Progenitor cell of endocrine pancreas (in vitro differentiated cells): ENCODE results near the gene SMURF2. TPM values are rescaled to one million over a fixed set of nuclear protein-coding genes. Genes with fewer than 3 reads are reported as not detected.

Experiments
- DNase-seq: peaks from one replicate; pipeline ENCODE4 v3.0.0; 2021; ENCODE audit warnings: low spot score; ENCODE audit not compliant: unreplicated experiment
- H3K27ac Mint-ChIP-seq: 2 replicates; pipeline ENCODE4 v1.8.0; 2021; ENCODE audit warnings: mild to moderate bottlenecking, moderate library complexity, mixed read lengths
- H3K27me3 Mint-ChIP-seq: 2 replicates; pipeline ENCODE4 v1.8.0; 2021; ENCODE audit warnings: mixed read lengths
- H3K36me3 Mint-ChIP-seq: 2 replicates; pipeline ENCODE4 v1.8.0; 2022; ENCODE audit warnings: mixed read lengths; ENCODE audit not compliant: insufficient read depth
- H3K4me1 Mint-ChIP-seq: 2 replicates; pipeline ENCODE4 v1.8.0; 2021; ENCODE audit warnings: low read depth, mixed read lengths
- H3K4me3 Mint-ChIP-seq: 2 replicates; pipeline ENCODE4 v1.8.0; 2021; ENCODE audit warnings: low read depth, mild to moderate bottlenecking, moderate library complexity, mixed read lengths
- H3K9me3 Mint-ChIP-seq: 2 replicates; pipeline ENCODE4 v1.8.0; 2021; ENCODE audit warnings: low read depth, mixed read lengths
- total RNA-seq: library from RNA; stranded (reverse); gene quantifications from 2 replicates; pipeline ENCODE4 v1.2.1, GENCODE V29; 2021
- TF ChIP-seq, protein P1 (sequence below): fragments of 200-600 bp; sonication (generic); IDR thresholded peaks from one replicate; pipeline ENCODE4 v1.5.0; 2021; ENCODE audit warnings: antibody characterized with exemption, mild to moderate bottlenecking; ENCODE audit not compliant: unreplicated experiment

Gene SMURF2
- total RNA-seq, 1 donor from 2014 or later: 43.9 TPM

DNA sequence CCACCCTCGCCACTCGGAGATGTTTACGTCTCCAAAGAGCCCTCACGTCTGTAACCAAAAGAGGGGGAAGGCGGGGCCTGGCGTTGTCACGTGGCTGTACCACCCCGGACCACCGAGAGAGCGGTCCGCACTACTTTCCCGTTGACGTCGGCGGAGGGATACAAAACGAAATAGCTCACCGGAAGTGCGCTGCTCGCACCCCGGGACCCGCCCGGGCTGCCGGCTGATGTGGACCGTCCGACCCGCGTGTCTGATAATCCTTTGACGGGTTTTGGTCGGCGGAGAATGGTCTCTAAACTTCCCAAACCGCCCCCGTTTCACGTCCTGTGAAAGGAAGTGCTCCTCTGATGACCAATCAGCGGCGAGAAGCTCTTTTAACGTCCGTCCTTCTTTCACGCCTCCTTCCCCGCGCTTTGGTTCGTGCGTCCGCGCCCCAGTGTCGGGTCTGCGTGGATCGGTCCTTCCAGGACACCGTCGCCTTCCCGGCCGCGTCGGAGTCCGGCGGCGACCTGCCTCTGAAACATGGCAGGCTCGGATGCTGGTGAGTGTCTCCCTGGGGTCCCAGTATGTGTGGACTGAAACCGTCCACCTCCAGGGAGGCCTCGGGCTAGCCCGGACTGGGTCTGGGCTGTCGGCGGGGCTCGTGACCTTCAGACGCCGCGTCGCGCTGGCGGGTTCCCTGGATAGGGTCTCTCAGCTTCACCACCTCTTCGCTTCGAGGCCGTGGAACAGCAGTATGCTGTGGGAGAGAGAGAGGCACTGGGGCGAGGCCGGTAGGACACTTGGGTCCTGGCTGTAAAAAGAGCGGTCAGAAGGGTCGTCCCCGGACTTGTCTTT, 155.3 kb downstream of the SMURF2 start, which contains the start of gene CEP95:
Gene CEP95, plus strand, starts transcription at position 402 of the 837 bp plus-strand sequence. Its CDS starts 121 bp downstream, at position 523.
- Mint-ChIP-seq H3K27me3 (no peaks in the 10 kb centered on the region), H3K4me3 (peak within 1 kb of the TSS; percentile 98), H3K27ac (peak within 1 kb of the TSS; percentile 100), H3K4me1 (peaks cover 31% of the 10 kb centered on the region), H3K36me3 (peaks cover 43% of the 10 kb centered on the region), H3K9me3 (no peaks in the 10 kb centered on the region)
- TF ChIP-seq, protein P1, sequence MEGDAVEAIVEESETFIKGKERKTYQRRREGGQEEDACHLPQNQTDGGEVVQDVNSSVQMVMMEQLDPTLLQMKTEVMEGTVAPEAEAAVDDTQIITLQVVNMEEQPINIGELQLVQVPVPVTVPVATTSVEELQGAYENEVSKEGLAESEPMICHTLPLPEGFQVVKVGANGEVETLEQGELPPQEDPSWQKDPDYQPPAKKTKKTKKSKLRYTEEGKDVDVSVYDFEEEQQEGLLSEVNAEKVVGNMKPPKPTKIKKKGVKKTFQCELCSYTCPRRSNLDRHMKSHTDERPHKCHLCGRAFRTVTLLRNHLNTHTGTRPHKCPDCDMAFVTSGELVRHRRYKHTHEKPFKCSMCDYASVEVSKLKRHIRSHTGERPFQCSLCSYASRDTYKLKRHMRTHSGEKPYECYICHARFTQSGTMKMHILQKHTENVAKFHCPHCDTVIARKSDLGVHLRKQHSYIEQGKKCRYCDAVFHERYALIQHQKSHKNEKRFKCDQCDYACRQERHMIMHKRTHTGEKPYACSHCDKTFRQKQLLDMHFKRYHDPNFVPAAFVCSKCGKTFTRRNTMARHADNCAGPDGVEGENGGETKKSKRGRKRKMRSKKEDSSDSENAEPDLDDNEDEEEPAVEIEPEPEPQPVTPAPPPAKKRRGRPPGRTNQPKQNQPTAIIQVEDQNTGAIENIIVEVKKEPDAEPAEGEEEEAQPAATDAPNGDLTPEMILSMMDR: no peak
- peak; percentile 92 for DNase-seq

DNA sequence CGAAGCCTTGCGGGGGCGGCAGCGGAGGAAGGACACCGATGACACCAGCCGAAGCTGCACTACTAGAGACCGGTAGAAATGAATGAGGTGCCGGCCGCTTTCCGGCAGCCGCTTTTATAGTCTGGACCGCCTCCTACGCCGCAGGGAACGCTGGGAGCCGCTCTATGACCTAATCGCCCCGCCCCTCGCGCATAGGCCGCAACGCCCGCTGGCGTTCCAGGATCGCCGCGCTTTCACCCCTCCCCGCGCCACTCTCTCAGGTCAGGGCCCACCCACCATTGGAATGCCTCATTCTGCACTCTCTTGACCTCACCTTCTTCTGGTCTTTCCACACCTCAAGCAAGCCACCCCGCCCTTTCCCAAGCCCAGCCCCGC, 155.9 kb downstream of the SMURF2 start, which contains the start of gene DDX5:
Gene DDX5, minus strand, starts transcription at position 89 of the 375 bp plus-strand sequence. CDS start 170 bp downstream, outside the sequence.
- H3K4me3 Mint-ChIP-seq: peak within 1 kb of the TSS; percentile 98
- no peaks in the 10 kb centered on the region for H3K9me3 Mint-ChIP-seq
- peaks cover 32% of the 10 kb centered on the region for H3K4me1 Mint-ChIP-seq
- H3K27me3 Mint-ChIP-seq: no peaks in the 10 kb centered on the region
- TF ChIP-seq, protein P1: no peak
- peak; percentile 97 for DNase-seq
- peaks cover 47% of the 10 kb centered on the region for H3K36me3 Mint-ChIP-seq
- peak within 1 kb of the TSS; percentile 100 for H3K27ac Mint-ChIP-seq

DNA sequence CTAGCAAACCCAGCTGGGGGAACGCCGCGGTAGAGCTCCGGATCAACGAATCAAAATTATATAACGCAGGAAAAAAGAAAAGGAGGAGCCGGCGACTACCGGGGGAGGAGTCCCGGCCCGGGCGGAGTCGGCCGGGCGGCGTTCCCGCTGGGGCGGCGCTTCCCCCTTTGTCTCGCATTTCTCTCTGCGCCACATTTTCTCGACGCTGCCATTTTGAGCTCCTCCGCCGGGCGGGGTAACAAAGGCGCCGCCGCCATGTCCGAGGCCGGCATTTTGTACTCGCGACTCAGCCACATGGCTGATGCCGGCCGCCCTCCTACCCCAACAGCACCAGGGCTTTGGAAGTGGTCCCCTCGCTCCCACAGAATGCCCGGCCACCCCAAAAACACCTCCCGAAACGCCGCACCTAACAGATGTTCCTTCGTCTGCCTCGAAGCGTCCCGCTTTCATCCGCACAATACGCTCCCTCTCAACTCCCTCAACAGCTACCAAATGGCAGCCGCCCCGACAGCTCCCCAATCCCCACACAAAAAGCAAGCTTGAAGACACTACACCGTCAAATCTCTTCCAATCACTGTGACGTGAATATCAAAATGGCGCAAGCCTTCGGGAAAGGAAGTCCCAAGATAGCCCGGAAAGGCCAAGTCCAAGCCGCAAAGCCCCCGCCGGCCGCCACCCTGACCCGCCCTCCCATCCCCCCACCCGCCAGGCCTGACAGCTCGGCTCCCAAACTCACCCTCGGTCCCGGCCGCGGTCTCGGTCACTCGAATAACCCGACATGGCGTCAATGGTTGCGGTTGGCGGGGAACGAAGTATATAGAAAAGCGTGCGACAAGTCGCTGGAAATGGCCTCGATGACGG, 156.5 kb downstream of the SMURF2 start:
- peak overlapping the region; percentile 100 for H3K27ac Mint-ChIP-seq
- no peaks in the 10 kb centered on the region for H3K27me3 Mint-ChIP-seq
- H3K36me3 Mint-ChIP-seq: peaks cover 48% of the 10 kb centered on the region
- no peaks in the 10 kb centered on the region for H3K9me3 Mint-ChIP-seq
- TF ChIP-seq, protein P1: no peak
- DNase-seq: peak; percentile 62
- H3K4me3 Mint-ChIP-seq: peak overlapping the region; percentile 98
- H3K4me1 Mint-ChIP-seq: peaks cover 33% of the 10 kb centered on the region

DNA sequence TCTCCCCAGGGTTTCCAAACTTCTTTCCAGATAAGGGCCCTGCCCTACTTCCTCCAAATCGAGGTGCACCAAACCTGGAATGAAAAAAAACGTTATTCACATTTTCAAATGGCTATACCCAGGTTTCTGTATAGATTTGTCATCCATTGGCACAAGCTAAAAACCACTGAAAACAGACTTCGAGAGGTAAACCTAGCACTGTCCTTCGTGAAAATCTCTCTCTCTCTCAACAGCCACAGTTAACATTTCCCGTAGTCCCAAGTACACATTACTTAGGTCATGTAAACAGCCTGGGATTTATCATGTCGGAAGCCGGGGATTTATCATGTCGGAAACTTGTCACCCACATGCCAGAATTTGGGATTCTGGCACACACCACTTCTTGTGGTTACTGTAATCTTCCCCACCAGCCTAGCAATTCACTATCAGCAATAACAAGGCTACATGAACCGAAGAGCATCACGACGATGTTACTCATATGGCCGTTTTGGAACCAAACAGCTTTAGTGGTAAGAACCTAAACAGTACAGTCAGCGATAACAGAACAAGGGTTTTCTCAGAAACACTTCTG, 157.3 kb downstream of the SMURF2 start:
- H3K36me3 Mint-ChIP-seq: peaks cover 51% of the 10 kb centered on the region
- H3K9me3 Mint-ChIP-seq: no peaks in the 10 kb centered on the region
- peak overlapping the region; percentile 100 for H3K27ac Mint-ChIP-seq
- H3K27me3 Mint-ChIP-seq: no peaks in the 10 kb centered on the region
- peak overlapping the region; percentile 98 for H3K4me3 Mint-ChIP-seq
- no peak for DNase-seq
- peaks cover 36% of the 10 kb centered on the region for H3K4me1 Mint-ChIP-seq
- TF ChIP-seq, protein P1: no peak
